Activated CD4-positive, alpha-beta T cell treated with anti-CD3 and anti-CD28 coated beads, Interleukin-10, Interleukin-2, amounts not matched to agents 100 ng/mL and 50 ng/mL, durations not matched to agents 16 hours and 8 hours (primary cell): ENCODE data around the gene RNU4-1.
"Not testable (repeated sequence)": the region's sequence is repeated elsewhere in the genome, so short reads cannot be mapped to it uniquely, and the experiment has no call there.

Experiments used
- DNase-seq: peaks from one replicate; pipeline ENCODE4 v3.0.0-alpha.2; 2020

The RNU4-1 gene

GRCh38 chr12:120257041-120257821, 35.8 kb downstream of the RNU4-1 start:
- no peak for DNase-seq

GRCh38 chr12:120254809-120255208, 38.2 kb downstream of the RNU4-1 start:
- DNase-seq: no peak

- peak; percentile 52 for DNase-seq
These were observed 39.7 kb downstream of the RNU4-1 start for GRCh38 chr12:120253313-120253712.

- DNase-seq: peak; percentile 92
These were observed 40.7 kb downstream of the RNU4-1 start for GRCh38 chr12:120252071-120252906.

DNA sequence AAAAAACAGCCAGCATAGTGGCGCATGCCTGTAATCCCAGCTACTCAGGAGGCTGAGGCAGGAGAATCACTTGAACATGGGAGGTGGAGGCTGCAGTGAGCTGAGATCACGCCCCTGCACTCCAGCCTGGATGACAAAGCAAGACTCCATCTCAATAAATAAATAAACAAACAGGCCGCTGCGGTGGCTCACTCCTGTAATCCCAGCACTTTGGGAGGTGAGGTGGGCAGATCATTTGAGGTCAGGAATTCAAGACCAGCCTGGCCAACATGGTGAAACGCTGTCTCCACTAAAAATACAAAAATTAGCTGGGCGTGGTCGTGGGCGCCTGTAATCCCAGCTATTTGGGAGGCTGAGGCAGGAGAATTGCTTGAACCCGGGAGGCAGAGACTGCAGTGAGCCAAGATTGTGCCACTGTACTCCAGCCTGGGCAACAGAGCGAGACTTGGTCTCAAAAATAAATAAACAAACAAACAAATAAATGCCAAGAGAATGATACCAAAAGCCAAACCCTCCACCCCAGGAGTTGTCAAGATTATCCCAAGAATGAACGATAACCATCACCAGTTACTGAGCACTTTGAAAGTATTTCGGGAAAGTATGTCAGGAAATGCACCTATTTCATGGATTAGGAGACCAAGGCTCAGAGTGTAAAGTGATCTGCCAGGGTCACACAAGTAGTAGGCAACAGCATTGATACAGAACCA, 41.5 kb downstream of the RNU4-1 start:
- DNase-seq: not testable (repeated sequence)

- peak; percentile 70 for DNase-seq
These were observed 42.9 kb downstream of the RNU4-1 start for GRCh38 chr12:120249875-120250795.

DNA sequence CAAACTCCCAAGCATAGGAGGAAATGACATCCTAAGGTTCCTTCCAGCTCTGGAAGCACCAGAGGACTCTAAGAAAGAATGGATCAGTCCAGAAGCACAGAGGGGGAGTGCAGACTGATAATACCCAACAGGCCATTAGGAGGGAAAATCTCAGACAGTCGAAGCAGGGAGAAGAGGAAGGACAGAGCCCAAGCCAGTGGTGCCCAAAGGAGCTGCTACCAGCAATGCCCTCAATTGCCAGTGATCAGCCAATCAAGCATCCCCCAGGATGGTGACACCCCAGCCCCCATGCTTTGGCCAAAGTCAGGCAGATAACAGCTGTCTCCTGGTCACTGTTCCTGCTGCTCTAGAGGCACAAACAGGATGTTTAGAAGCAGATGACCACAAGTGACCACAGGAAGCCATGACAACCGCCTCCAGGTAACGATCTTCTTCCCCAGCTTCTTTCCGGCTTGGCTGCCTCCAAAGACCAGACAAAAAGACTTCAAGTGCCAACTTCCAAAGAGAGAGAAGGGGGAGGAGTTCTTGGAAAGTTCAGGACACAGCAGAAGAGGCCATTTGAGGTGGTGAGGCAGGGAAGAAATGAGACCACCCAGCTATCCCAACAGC, 43.7 kb downstream of the RNU4-1 start:
- no peak for DNase-seq

GRCh38 chr12:120247621-120248030, 45.4 kb downstream of the RNU4-1 start:
- DNase-seq: no peak

- no peak for DNase-seq
These were observed 45.9 kb downstream of the RNU4-1 start for GRCh38 chr12:120247183-120247582.

DNA sequence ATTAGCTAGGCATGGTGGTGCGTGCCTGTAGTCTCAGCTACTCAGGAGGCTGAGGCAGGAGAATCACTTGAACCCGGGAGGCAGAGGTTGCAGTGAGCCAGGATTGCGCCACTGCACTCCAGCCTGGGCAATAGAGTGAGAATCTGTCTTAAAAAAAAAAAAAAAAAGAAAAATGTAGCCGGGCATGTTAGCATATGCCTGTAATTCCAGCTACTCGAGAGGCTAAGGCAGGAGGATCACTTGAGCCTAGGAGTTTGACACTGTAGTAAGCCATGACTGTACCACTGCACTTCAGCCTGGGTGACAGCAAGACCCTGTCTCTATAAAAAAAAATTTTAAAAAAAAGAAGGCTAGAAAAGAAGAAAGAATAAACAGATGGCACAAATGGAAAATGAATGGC, 46.3 kb downstream of the RNU4-1 start:
- not testable (repeated sequence) for DNase-seq
